Sigmoid colon (tissue), 4 donors: Measurements from ENCODE around the gene ADAMTS2.

Source experiments
- CTCF ChIP-seq, 4 experiments: fragments of 450-650 bp in 3 of 4; fragments of 200-600 bp in 1 of 4; IDR thresholded peaks; one replicate each; pipeline ENCODE4 v1.5.1; 2016 to 2019; ENCODE audit warnings: antibody characterized with exemption in 4 of 4, mild to moderate bottlenecking in 3 of 4, moderate library complexity in 2 of 4
- EP300 ChIP-seq, 4 donors: sonication (generic); formaldehyde crosslinking; IDR thresholded peaks; one replicate each; pipeline ENCODE4 v1.6.1; 2017; ENCODE audit warnings: antibody characterized with exemption in 4 of 4
- POLR2A ChIP-seq, 2 donors: fragments of 450-650 bp; IDR thresholded peaks; one replicate each; pipeline ENCODE4 v1.6.1; 2016; ENCODE audit warnings: antibody characterized with exemption in 2 of 2, mild to moderate bottlenecking in 2 of 2, moderate library complexity in 2 of 2
- POLR2AphosphoS5 ChIP-seq, 4 donors: sonication (generic); formaldehyde crosslinking; IDR thresholded peaks; one replicate each; pipeline ENCODE4 v1.6.1; 2017; ENCODE audit warnings: antibody characterized with exemption in 4 of 4

GRCh38 chr5:179169836-179170235 lies 175.4 kb downstream of the ADAMTS2 start:
- TF ChIP-seq EP300 (IDR thresholded peaks at IDR 0.05) (no peak), CTCF (IDR thresholded peaks at IDR 0.05) (no peak), POLR2A (IDR thresholded peaks at IDR 0.05) (no peak), POLR2AphosphoS5 (IDR thresholded peaks at IDR 0.05) (no peak)
